ENCODE results near the gene ZDHHC14. TPM values are rescaled to one million over a fixed set of nuclear protein-coding genes. Genes with fewer than 3 reads are reported as not detected.

Gene ZDHHC14
- total and polyA plus RNA-seq, 3 donors from 2014 or later: 28.5 to 74.9 (median 67.9) TPM

DNA sequence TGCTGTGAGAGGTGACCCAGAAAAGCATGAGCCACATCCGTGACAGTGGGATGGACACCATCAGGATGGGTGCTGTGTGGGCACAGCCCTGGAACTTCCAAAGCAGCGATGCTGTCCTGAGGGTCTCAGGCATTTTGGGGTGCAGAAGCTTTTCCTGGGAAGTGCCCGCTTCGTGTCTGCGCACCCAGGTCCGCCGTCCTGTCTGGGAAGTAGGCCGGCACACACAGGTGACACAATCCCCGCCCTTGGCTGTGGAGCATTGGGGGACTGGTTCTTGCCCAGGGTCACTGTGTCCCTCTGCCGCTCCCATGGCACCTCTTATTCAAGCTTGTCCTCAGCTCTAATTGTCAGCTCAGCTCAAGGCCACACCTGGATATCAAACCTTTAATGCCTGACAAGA, 112.6 kb downstream of the ZDHHC14 start:
- intact Hi-C loops (cut with DNase I; ENCODE audit: low total_unique reads): no loop called here
- Histone ChIP-seq H3K36me3 (ENCODE audit: low read depth, missing control alignments) (no peaks in the 10 kb centered on the region), H3K4me1 (no peaks in the 10 kb centered on the region), H3K27ac (no peak overlapping the region), H3K9me3 (no peaks in the 10 kb centered on the region), H3K27me3 (no peaks in the 10 kb centered on the region), H3K4me3 (no peak overlapping the region)
- no peak for DNase-seq
- no peak for TF ChIP-seq POLR2A (IDR thresholded peaks at IDR 0.05)
- TF ChIP-seq, protein P1, sequence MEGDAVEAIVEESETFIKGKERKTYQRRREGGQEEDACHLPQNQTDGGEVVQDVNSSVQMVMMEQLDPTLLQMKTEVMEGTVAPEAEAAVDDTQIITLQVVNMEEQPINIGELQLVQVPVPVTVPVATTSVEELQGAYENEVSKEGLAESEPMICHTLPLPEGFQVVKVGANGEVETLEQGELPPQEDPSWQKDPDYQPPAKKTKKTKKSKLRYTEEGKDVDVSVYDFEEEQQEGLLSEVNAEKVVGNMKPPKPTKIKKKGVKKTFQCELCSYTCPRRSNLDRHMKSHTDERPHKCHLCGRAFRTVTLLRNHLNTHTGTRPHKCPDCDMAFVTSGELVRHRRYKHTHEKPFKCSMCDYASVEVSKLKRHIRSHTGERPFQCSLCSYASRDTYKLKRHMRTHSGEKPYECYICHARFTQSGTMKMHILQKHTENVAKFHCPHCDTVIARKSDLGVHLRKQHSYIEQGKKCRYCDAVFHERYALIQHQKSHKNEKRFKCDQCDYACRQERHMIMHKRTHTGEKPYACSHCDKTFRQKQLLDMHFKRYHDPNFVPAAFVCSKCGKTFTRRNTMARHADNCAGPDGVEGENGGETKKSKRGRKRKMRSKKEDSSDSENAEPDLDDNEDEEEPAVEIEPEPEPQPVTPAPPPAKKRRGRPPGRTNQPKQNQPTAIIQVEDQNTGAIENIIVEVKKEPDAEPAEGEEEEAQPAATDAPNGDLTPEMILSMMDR (IDR thresholded peaks at IDR 0.05): no peak
- WGBS, 2 donors: 96 to 97% methylated on average over 5 to 10 of the region's 10 CpGs

DNA sequence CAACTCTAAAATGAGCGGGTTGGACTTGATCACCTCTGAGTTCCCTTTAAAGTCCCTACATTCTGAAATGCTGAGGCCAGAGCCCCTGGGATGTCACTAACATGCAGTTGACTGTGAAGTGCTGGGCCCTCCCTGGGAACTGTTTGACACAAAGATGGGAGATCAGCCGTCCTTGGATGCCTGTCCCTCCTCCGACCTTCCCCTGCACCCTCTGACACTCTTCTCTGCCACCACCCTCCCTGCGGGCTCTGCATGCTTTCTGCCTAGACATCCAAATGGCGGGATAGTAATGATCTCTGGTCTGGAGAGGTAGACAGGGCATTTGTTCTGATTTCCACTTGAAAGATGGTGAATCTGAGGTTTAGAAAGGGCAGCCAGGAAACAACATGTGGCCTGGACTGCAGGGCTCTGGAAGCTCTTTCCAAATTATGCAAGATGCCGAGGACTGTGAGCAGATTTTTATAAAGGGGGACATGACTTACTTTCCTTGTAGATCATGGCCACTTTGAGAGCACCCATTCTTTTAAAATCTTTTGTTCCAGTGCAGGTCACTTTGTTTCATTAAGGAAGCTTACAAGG, 113.2 kb downstream of the ZDHHC14 start:
- intact Hi-C loops (cut with DNase I; ENCODE audit: low total_unique reads): no loop called here
- Histone ChIP-seq H3K36me3 (ENCODE audit: low read depth, missing control alignments) (no peaks in the 10 kb centered on the region), H3K4me3 (no peak overlapping the region), H3K27ac (no peak overlapping the region), H3K9me3 (no peaks in the 10 kb centered on the region), H3K27me3 (no peaks in the 10 kb centered on the region), H3K4me1 (no peaks in the 10 kb centered on the region)
- no peak for DNase-seq
- no peak for TF ChIP-seq POLR2A (IDR thresholded peaks at IDR 0.05)
- TF ChIP-seq, protein P1 (IDR thresholded peaks at IDR 0.05): no peak
- 74 to 78% methylated on average over 6 of the region's 6 CpGs for WGBS, 2 donors

DNA sequence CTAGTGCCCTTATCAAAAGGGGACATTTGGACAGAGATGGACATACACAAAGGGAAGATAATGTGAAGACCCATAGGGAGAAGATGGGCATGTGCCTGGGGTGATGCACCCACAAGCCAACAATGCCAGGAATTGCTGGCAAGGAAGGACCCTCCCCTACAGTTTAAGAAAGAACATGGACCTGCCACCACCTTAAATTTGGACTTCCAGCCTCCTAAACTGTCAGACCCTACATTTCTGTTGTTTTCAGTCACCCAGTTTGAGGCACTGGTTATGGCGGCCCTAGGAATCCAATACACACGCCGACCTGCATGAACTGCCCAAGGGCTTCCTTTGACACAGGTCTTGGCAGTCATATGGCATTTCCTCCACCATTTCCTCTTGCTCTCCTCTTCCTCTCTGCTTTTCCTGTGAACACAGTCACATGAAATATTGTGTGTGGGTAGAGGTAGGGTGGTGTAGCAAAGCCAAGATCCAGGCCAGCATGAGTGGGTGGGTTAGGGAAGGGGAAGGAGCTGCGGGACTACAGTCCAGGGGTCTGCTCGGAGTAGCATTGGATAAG, 115.6 kb downstream of the ZDHHC14 start:
- no peaks in the 10 kb centered on the region for H3K9me3 ChIP-seq
- no peak for DNase-seq
- 88 to 95% methylated on average over 5 of the region's 5 CpGs for WGBS, 2 donors
- intact Hi-C loops (cut with DNase I; ENCODE audit: low total_unique reads): no loop called here
- no peak overlapping the region for H3K27ac ChIP-seq
- H3K36me3 ChIP-seq (ENCODE audit: low read depth, missing control alignments): no peaks in the 10 kb centered on the region
- peaks cover 6% of the 10 kb centered on the region for H3K4me1 ChIP-seq
- H3K4me3 ChIP-seq: no peak overlapping the region
- H3K27me3 ChIP-seq: no peaks in the 10 kb centered on the region
- no peak for TF ChIP-seq POLR2A (IDR thresholded peaks at IDR 0.05)
- TF ChIP-seq, protein P1 (IDR thresholded peaks at IDR 0.05): no peak

DNA sequence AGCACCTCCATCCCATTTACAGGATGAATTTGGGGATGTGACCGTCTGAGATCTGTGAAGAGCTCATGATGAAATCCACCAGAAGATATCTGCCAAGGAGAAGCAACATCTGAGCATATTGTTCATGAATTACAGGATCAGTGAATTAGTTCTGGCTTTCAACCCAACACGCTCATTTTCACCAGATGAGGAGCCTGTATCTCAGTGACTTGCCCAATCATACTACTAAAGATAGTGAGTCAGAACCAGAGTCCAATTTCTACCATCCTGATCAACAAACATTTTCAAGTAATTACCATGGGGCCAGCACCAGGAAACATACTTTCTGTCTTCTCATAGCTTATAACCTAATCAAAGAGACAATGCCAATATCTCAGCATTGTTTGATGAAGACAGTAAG, 116.6 kb downstream of the ZDHHC14 start:
- DNase-seq: no peak
- no peaks in the 10 kb centered on the region for H3K27me3 ChIP-seq
- no peaks in the 10 kb centered on the region for H3K9me3 ChIP-seq
- peaks cover 8% of the 10 kb centered on the region for H3K4me1 ChIP-seq
- no peak overlapping the region for H3K4me3 ChIP-seq
- WGBS, 2 donors: 89 to 98% methylated on average over 2 of the region's 2 CpGs
- TF ChIP-seq, protein P1 (IDR thresholded peaks at IDR 0.05): no peak
- TF ChIP-seq POLR2A (IDR thresholded peaks at IDR 0.05): no peak
- intact Hi-C loops (cut with DNase I; ENCODE audit: low total_unique reads): no loop called here
- H3K27ac ChIP-seq: no peak overlapping the region
- no peaks in the 10 kb centered on the region for H3K36me3 ChIP-seq (ENCODE audit: low read depth, missing control alignments)

DNA sequence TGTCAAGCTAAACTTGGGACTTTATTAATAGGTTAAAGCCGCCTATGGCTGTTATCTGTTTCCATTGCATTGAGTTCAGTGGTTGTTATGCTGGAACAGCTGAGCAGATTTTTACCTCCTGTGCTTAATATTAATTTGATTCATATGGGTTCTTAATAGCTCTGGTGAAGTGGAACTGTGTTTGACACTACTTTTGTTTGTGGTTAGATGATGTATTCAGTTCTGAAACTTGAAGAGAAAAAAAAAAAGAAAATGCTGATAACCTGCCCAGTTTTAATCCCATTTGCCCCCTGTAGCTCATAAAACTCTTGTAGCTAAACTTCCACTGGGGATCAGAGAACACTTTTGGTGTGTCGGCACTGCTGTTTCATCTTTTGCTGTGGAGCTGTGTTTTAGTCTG, 117.8 kb downstream of the ZDHHC14 start:
- Histone ChIP-seq H3K4me3 (no peak overlapping the region), H3K27me3 (no peaks in the 10 kb centered on the region), H3K36me3 (ENCODE audit: low read depth, missing control alignments) (no peaks in the 10 kb centered on the region), H3K27ac (no peak overlapping the region), H3K4me1 (peaks cover 8% of the 10 kb centered on the region), H3K9me3 (no peaks in the 10 kb centered on the region)
- 71 to 91% methylated on average over 2 of the region's 2 CpGs for WGBS, 2 donors
- no peak for DNase-seq
- TF ChIP-seq, protein P1 (IDR thresholded peaks at IDR 0.05): no peak
- TF ChIP-seq POLR2A (IDR thresholded peaks at IDR 0.05): no peak
- intact Hi-C loops (cut with DNase I; ENCODE audit: low total_unique reads): no loop called here
